Mesothelial cell of epicardium (in vitro differentiated cells): Measurements from ENCODE around the gene NUDT9. TPM values are rescaled to one million over a fixed set of nuclear protein-coding genes. Genes with fewer than 3 reads are reported as not detected.

ENCODE experiments used
- DNase-seq, 2 experiments: peaks; one replicate each; pipeline ENCODE4 v3.0.0; 2021; ENCODE audit warnings: low spot score in 2 of 2; ENCODE audit not compliant: unreplicated experiment in 2 of 2
- H3K27ac Mint-ChIP-seq: 2 replicates; pipeline ENCODE4 v1.8.0; 2021; ENCODE audit warnings: mixed read lengths
- H3K27me3 Mint-ChIP-seq: 2 replicates; pipeline ENCODE4 v1.8.0; 2021; ENCODE audit warnings: low read depth, mixed read lengths
- H3K36me3 Mint-ChIP-seq: 2 replicates; pipeline ENCODE4 v1.8.0; 2021; ENCODE audit warnings: mixed read lengths
- H3K4me1 Mint-ChIP-seq: 2 replicates; pipeline ENCODE4 v1.8.0; 2021; ENCODE audit warnings: mixed read lengths
- H3K4me3 Mint-ChIP-seq: 2 replicates; pipeline ENCODE4 v1.8.0; 2021; ENCODE audit warnings: mild to moderate bottlenecking, moderate library complexity, mixed read lengths
- H3K9me3 Mint-ChIP-seq: 2 replicates; pipeline ENCODE4 v1.8.0; 2021; ENCODE audit warnings: mixed read lengths
- total RNA-seq: library from RNA; stranded (reverse); gene quantifications from 3 replicates; pipeline ENCODE4 v1.2.1, GENCODE V29; 2021
- TF ChIP-seq, protein P1 (sequence below): fragments of 200-600 bp; sonication (generic); IDR thresholded peaks from one replicate; pipeline ENCODE4 v1.5.0; 2021; ENCODE audit warnings: antibody characterized with exemption; ENCODE audit not compliant: unreplicated experiment

NUDT9 gene
- total RNA-seq, 1 donor from 2014 or later = 26.0 TPM

DNA sequence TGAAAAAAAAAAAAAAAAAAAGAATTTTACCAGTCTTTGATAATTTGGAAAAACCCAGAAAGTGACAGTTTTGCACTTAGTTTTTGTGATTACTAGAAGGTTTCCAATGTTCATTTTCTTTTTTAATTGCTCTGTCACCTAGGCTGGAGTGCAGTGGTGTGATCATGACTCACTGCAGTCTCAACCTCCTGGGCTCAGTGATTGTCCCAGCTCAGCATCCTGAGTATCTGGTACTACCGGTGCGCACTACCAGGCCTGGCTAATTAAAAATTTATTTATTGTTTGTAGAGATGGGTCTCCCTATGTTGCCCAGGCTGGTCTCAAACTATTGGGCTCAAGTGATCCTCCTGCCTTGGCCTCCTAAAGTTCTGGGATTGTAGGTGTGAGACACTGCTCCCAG, 3.3 kb downstream of the NUDT9 start:
- H3K9me3 Mint-ChIP-seq = no peaks in the 10 kb centered on the region
- no peak overlapping the region for H3K27ac Mint-ChIP-seq
- no peak overlapping the region for H3K4me3 Mint-ChIP-seq
- no peaks in the 10 kb centered on the region for H3K27me3 Mint-ChIP-seq
- peaks cover 34% of the 10 kb centered on the region for H3K4me1 Mint-ChIP-seq
- no peaks in the 10 kb centered on the region for H3K36me3 Mint-ChIP-seq
- TF ChIP-seq, protein P1, sequence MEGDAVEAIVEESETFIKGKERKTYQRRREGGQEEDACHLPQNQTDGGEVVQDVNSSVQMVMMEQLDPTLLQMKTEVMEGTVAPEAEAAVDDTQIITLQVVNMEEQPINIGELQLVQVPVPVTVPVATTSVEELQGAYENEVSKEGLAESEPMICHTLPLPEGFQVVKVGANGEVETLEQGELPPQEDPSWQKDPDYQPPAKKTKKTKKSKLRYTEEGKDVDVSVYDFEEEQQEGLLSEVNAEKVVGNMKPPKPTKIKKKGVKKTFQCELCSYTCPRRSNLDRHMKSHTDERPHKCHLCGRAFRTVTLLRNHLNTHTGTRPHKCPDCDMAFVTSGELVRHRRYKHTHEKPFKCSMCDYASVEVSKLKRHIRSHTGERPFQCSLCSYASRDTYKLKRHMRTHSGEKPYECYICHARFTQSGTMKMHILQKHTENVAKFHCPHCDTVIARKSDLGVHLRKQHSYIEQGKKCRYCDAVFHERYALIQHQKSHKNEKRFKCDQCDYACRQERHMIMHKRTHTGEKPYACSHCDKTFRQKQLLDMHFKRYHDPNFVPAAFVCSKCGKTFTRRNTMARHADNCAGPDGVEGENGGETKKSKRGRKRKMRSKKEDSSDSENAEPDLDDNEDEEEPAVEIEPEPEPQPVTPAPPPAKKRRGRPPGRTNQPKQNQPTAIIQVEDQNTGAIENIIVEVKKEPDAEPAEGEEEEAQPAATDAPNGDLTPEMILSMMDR = no peak
- DNase-seq = no peak

DNA sequence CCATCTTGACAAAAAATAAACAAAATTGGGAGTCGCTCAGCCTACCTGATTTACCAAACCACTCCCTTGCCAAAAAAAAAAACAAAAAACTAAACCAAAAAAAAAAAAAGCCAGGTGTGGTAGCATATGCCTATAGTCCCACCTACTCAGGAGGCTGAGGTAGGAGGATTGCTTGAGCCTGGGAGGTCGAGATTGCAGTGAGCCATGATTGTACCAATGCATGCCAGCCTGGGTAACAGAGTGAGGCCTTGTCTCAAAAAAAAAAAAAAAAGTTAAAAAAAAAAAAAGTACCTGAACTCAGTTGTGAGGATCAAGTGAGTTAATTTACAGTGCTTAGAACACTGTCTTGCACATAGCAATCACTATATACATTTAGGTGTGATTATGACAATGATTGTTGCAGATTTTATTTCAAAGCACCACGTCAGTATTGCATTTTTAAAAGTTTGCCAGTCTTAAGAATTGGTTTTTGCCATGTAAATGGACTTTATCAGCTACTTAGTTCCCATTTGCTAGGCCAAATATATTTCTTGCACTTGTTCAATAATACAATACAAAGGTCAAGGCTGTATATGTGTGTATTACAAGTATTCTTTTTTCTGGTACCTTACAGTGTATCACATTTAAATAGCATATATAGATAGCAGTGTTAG, 4.6 kb downstream of the NUDT9 start:
- Mint-ChIP-seq H3K4me3 (no peak overlapping the region), H3K27me3 (no peaks in the 10 kb centered on the region), H3K36me3 (no peaks in the 10 kb centered on the region), H3K27ac (no peak overlapping the region), H3K9me3 (no peaks in the 10 kb centered on the region), H3K4me1 (peaks cover 24% of the 10 kb centered on the region)
- DNase-seq = no peak
- TF ChIP-seq, protein P1 = no peak

DNA sequence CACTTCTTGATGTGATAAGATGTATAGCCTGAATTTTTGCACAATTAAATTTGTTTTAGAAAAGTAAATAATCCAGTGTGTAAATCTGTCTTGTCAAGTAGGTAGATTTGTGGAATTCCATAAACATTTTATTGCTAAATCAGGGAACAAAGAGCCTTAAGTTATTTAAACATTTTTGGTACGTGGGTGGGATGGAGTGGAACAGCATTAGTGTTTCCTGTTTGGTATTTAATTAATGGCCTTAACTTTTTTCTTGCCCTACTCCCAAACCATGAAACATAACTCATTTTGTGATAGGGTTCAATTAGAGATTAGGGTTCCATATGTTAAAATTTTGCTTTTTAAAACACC, 5.1 kb downstream of the NUDT9 start:
- Mint-ChIP-seq H3K27me3 (no peaks in the 10 kb centered on the region), H3K4me1 (peaks cover 20% of the 10 kb centered on the region), H3K9me3 (no peaks in the 10 kb centered on the region), H3K27ac (no peak overlapping the region), H3K36me3 (no peaks in the 10 kb centered on the region), H3K4me3 (no peak overlapping the region)
- DNase-seq = no peak
- TF ChIP-seq, protein P1 = no peak

DNA sequence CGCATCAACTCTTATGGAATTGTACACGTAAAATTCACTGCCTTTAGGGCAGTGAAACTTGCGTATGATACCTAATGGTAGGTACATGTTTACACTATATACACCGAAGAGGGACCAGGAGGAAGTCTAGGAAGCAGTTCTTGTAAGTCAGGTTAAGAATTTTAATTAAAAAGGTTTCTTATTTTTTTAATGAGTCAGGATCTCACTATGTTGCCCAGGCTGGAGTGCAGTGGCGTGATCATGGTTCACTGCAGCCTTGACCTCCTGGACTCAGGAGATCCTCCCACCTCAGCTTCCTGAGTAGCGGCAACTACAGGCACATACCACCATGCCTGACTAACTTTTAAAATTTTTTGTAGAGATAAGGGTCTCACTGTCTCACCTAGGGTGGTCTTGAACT, 6.6 kb downstream of the NUDT9 start:
- TF ChIP-seq, protein P1 = no peak
- no peak for DNase-seq
- H3K4me1 Mint-ChIP-seq = peaks cover 15% of the 10 kb centered on the region
- no peak overlapping the region for H3K27ac Mint-ChIP-seq
- no peaks in the 10 kb centered on the region for H3K9me3 Mint-ChIP-seq
- no peak overlapping the region for H3K4me3 Mint-ChIP-seq
- H3K36me3 Mint-ChIP-seq = no peaks in the 10 kb centered on the region
- no peaks in the 10 kb centered on the region for H3K27me3 Mint-ChIP-seq

DNA sequence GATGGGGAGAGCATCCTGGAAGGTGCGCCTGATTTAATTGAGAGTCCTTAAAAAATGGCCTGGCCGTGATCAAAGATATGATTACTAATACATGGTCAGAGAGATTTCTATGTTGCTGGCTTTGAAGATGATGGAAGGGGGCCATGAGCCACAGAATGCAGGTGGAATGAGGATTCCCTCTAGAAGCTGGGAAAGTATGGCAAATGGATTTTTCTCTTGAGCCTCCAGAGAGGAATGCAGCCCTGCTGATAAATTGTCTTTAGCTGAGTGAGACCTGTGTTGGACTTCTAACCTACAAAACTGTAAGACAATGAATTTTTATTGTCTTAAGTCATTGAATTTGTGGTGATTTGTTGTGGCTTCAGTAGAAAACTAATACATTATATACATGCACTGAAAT, 7.7 kb downstream of the NUDT9 start:
- TF ChIP-seq, protein P1 = no peak
- H3K4me1 Mint-ChIP-seq = peaks cover 10% of the 10 kb centered on the region
- H3K9me3 Mint-ChIP-seq = no peaks in the 10 kb centered on the region
- DNase-seq = no peak
- no peaks in the 10 kb centered on the region for H3K27me3 Mint-ChIP-seq
- H3K4me3 Mint-ChIP-seq = no peak overlapping the region
- H3K36me3 Mint-ChIP-seq = no peaks in the 10 kb centered on the region
- no peak overlapping the region for H3K27ac Mint-ChIP-seq

DNA sequence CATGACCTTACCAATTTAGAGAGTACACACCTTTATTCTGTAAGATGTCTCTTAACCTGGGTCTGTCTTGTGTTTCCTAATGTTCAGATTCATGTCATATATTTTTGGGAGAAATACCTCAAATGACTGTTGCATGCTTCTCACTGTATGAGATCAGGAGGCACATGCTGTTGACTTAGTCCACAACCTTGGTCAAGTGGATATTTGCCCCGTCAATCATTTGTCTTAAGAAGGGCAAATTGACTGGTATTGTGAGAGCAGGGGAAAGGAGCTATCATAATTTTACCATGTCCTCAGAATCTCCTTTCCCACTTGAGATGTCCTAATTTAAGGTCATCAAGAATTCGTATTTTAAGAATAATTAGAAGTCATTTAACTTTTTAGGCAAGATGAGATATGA, 11.0 kb downstream of the NUDT9 start:
- Mint-ChIP-seq H3K4me3 (no peak overlapping the region), H3K4me1 (peaks cover 3% of the 10 kb centered on the region), H3K9me3 (no peaks in the 10 kb centered on the region), H3K27me3 (no peaks in the 10 kb centered on the region), H3K27ac (no peak overlapping the region), H3K36me3 (peaks cover 17% of the 10 kb centered on the region)
- TF ChIP-seq, protein P1 = no peak
- DNase-seq = no peak
